ENCODE data around the gene DDX1.

- TF ChIP-seq POLR2A (IDR thresholded peaks at IDR 0.05; ENCODE audit: low read length) (no peak), GATA1 (IDR thresholded peaks at IDR 0.05; ENCODE audit: low read depth, low read length) (no peak)
Measured at GRCh38 chr2:15615301-15615920, 23.7 kb downstream of the DDX1 start.
